IMR-90 (cell line): ENCODE measurements around the gene AGPAT3.
A peak's percentile ranks its signal among the peaks of the same experiment; 100 is the strongest.

Experiments used
- CEBPB ChIP-seq: IDR thresholded peaks from 2 replicates; pipeline ENCODE4 v1.6.1; 2012; ENCODE audit warnings: low read depth, low read length, improper control_type of control experiment
- MAZ ChIP-seq: IDR thresholded peaks from 2 replicates; pipeline ENCODE4 v1.6.1; 2012; ENCODE audit warnings: low read depth, mild to moderate bottlenecking, low read length, improper control_type of control experiment, moderate library complexity, borderline replicate concordance
- POLR2A ChIP-seq: IDR thresholded peaks from 2 replicates; pipeline ENCODE4 v1.6.1; 2012; ENCODE audit warnings: mild to moderate bottlenecking, low read depth, low read length
- RAD21 ChIP-seq: IDR thresholded peaks from 2 replicates; pipeline ENCODE4 v1.6.1; 2012; ENCODE audit warnings: low read length, improper control_type of control experiment
- RFX5 ChIP-seq: IDR thresholded peaks from 2 replicates; pipeline ENCODE4 v1.8.0; 2012; ENCODE audit warnings: low read depth, mild to moderate bottlenecking, low read length, moderate library complexity
- SMC3 ChIP-seq: fragments of 150-350 bp; IDR thresholded peaks from 2 replicates; pipeline ENCODE4 v1.6.1; 2016; ENCODE audit warnings: low read depth, mild to moderate bottlenecking, antibody characterized with exemption, low read length, moderate library complexity
- TF ChIP-seq, protein P1 (sequence below): conservative IDR thresholded peaks from 2 replicates; pipeline ENCODE4 v1.5.1; 2012; ENCODE audit warnings: mild to moderate bottlenecking, low read depth, low read length, improper control_type of control experiment
- TF ChIP-seq, protein P2 (sequence below): fragments of 150-350 bp; IDR thresholded peaks from 2 replicates; pipeline ENCODE4 v1.6.1; 2016; ENCODE audit warnings: low read depth, mild to moderate bottlenecking, low read length, moderate library complexity, borderline replicate concordance
- TF ChIP-seq, protein P3 (sequence below): fragments of 150-350 bp; IDR thresholded peaks from 2 replicates; pipeline ENCODE4 v1.6.1; 2017; ENCODE audit warnings: mild to moderate bottlenecking, antibody characterized with exemption, low read length, low read depth

DNA sequence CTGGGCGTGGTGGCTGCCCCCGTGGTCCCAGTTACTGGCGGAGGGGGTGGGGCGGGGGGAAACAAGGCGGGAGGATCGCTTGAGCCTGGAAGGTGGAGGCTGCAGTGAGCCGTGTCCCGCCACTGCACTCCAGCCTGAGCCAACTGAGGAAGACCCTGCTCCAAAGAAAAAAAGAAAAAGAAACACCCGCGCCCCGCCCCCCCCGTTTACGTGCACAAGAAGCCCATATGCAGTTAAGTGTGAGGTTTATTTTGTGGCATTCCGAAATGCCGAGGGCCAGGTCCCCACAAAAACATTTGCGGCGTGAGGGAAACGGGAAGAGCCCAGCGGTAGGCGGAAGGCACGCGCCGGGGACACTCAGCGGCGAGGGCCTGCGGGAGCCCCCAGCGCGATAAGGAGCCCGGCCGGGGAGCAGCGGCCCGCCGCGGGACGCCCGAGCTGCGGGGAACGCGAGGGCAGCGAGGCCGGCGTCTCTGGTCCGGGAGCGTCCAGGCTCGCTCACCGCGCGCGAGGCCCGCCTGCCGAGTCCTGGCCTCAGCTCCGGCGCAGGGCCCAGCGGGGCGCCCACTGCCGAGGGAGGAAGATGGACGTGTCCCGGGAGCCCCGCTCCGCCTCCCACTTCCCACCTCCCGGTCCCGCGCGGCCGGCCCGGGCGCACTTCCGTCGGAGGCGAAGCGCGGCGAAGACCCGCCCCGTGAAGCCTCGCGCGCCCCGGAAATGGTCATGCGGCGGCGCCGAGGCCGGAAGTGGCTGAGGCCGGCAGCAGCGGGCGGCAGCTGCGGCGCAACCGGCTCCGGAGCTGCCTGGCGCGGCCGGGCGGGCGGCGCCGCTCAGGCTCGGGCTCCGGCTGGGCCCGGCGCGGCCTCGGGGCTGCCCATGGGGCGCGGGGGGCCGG, 146.8 kb downstream of the AGPAT3 start, which contains the start of gene TRAPPC10:
- TF ChIP-seq RFX5 (no peak), POLR2A (peak; percentile 83), CEBPB (no peak), RAD21 (no peak), MAZ (peak; percentile 68), SMC3 (no peak)
- TF ChIP-seq, protein P1, sequence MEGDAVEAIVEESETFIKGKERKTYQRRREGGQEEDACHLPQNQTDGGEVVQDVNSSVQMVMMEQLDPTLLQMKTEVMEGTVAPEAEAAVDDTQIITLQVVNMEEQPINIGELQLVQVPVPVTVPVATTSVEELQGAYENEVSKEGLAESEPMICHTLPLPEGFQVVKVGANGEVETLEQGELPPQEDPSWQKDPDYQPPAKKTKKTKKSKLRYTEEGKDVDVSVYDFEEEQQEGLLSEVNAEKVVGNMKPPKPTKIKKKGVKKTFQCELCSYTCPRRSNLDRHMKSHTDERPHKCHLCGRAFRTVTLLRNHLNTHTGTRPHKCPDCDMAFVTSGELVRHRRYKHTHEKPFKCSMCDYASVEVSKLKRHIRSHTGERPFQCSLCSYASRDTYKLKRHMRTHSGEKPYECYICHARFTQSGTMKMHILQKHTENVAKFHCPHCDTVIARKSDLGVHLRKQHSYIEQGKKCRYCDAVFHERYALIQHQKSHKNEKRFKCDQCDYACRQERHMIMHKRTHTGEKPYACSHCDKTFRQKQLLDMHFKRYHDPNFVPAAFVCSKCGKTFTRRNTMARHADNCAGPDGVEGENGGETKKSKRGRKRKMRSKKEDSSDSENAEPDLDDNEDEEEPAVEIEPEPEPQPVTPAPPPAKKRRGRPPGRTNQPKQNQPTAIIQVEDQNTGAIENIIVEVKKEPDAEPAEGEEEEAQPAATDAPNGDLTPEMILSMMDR: no peak
- TF ChIP-seq, protein P2, sequence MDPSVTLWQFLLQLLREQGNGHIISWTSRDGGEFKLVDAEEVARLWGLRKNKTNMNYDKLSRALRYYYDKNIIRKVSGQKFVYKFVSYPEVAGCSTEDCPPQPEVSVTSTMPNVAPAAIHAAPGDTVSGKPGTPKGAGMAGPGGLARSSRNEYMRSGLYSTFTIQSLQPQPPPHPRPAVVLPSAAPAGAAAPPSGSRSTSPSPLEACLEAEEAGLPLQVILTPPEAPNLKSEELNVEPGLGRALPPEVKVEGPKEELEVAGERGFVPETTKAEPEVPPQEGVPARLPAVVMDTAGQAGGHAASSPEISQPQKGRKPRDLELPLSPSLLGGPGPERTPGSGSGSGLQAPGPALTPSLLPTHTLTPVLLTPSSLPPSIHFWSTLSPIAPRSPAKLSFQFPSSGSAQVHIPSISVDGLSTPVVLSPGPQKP: no peak
- TF ChIP-seq, protein P3, sequence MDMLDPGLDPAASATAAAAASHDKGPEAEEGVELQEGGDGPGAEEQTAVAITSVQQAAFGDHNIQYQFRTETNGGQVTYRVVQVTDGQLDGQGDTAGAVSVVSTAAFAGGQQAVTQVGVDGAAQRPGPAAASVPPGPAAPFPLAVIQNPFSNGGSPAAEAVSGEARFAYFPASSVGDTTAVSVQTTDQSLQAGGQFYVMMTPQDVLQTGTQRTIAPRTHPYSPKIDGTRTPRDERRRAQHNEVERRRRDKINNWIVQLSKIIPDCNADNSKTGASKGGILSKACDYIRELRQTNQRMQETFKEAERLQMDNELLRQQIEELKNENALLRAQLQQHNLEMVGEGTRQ: no peak; the same call in 1 of the 2 replicates
